Measurements from ENCODE around the gene MS4A8. TPM values are rescaled to one million over a fixed set of nuclear protein-coding genes. Genes with fewer than 3 reads are reported as not detected.

MS4A8 gene
- total and polyA plus RNA-seq, 4 donors: 0.40 to 2.8 (median 0.72) TPM; not detected in 1

DNA sequence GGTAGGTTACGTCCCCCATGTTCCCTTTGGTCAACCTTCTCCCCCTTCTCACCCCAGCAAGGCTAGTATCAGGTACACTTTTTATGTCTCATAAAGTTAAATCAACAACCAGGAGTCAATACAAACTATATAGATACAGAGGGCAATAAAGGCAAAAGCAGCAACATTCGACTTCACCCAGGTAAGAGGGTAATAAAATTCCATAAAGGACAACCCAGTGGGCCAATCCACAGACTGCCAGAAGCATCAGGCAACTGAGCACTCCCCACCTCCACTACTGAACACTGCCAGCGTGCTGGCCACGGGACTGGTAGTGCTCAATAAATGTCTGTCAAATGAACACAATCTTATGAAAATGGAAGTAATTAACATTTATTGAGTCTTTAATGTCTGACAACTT, 20.0 kb downstream of the MS4A8 start:
- no peaks in the 10 kb centered on the region for H3K9me3 ChIP-seq (ENCODE audit: control insufficient read depth, insufficient read depth, low read length)

DNA sequence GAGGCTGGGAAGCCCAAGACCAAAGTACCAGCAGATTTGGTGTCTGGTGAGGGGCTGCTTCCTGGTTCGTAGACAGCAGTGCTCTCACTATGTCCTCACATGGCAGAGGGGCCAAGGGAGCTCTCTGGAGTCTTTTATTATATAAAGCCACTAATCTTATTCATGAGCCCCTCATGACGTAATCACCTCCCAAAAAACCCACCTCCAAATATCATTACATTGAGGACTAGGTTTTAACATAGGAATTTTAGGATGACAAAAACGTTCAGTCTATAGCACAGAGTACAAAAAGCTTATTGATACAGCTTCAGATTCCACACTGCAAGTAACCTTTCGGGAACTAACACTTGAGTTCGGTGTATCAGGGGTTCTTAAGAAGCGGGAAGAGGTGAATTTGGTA, 21.0 kb downstream of the MS4A8 start:
- no peaks in the 10 kb centered on the region for H3K36me3 ChIP-seq (ENCODE audit: control insufficient read depth, insufficient read depth, low read length)
- H3K4me3 ChIP-seq (ENCODE audit: low read depth, low read length): no peak overlapping the region
- no peak overlapping the region for H3K27ac ChIP-seq (ENCODE audit: low read depth, low read length)
- no CpG with 5 or more reads among the region's 6 CpGs for WGBS (ENCODE audit: insufficient coverage)
- no peaks in the 10 kb centered on the region for H3K9me3 ChIP-seq (ENCODE audit: control insufficient read depth, insufficient read depth, low read length)
- no peaks in the 10 kb centered on the region for H3K4me1 ChIP-seq (ENCODE audit: control insufficient read depth, insufficient read depth, low read length)
- H3K27me3 ChIP-seq (ENCODE audit: control insufficient read depth, insufficient read depth, low read length): no peaks in the 10 kb centered on the region
- DNase-seq (ENCODE audit: low read depth in 4 of 6, low spot score in 6 of 6): no peak

More for the DNA sequence above, 20.0 kb downstream of the MS4A8 start:
- H3K27me3 ChIP-seq (ENCODE audit: control insufficient read depth, insufficient read depth, low read length): no peaks in the 10 kb centered on the region
- H3K4me1 ChIP-seq (ENCODE audit: control insufficient read depth, insufficient read depth, low read length): no peaks in the 10 kb centered on the region
- no peak overlapping the region for H3K27ac ChIP-seq (ENCODE audit: low read depth, low read length)
- WGBS (ENCODE audit: insufficient coverage): 76% methylated on average over 2 of the region's 4 CpGs
- H3K36me3 ChIP-seq (ENCODE audit: control insufficient read depth, insufficient read depth, low read length): no peaks in the 10 kb centered on the region
- H3K4me3 ChIP-seq (ENCODE audit: low read depth, low read length): no peak overlapping the region
- no peak for DNase-seq (ENCODE audit: low read depth in 4 of 6, low spot score in 6 of 6)

DNA sequence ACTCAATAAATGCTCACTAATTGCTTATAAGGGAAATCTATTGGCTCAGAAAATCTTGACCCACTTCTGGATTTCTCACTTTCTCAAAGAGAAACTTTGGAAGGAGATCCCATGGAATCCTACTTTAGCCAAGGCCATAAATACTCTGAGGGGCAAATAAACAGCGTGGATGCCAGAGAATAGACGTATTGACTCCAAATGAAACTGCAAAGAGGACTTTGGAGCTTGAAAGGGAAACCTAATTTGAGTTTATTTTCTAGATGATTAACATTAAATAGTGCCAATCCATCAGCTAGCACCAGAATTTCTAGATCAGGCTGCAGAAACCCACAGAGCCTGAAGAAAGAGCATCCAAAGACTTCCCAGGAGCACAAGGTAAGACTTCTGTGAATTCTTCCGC, 25.0 kb downstream of the MS4A8 start, which contains the start of gene MS4A18:
TSS of gene MS4A18 (plus strand) at position 301 of the 400 bp plus-strand sequence.
- no peaks in the 10 kb centered on the region for H3K36me3 ChIP-seq (ENCODE audit: control insufficient read depth, insufficient read depth, low read length)
- DNase-seq (ENCODE audit: low read depth in 4 of 6, low spot score in 6 of 6): no peak
- no peaks in the 10 kb centered on the region for H3K4me1 ChIP-seq (ENCODE audit: control insufficient read depth, insufficient read depth, low read length)
- WGBS (ENCODE audit: insufficient coverage): 100% methylated on average over 1 of the region's 3 CpGs
- no peaks in the 10 kb centered on the region for H3K9me3 ChIP-seq (ENCODE audit: control insufficient read depth, insufficient read depth, low read length)
- no peak within 1 kb of the TSS for H3K27ac ChIP-seq (ENCODE audit: low read depth, low read length)
- no peaks in the 10 kb centered on the region for H3K27me3 ChIP-seq (ENCODE audit: control insufficient read depth, insufficient read depth, low read length)
- no peak within 1 kb of the TSS for H3K4me3 ChIP-seq (ENCODE audit: low read depth, low read length)

DNA sequence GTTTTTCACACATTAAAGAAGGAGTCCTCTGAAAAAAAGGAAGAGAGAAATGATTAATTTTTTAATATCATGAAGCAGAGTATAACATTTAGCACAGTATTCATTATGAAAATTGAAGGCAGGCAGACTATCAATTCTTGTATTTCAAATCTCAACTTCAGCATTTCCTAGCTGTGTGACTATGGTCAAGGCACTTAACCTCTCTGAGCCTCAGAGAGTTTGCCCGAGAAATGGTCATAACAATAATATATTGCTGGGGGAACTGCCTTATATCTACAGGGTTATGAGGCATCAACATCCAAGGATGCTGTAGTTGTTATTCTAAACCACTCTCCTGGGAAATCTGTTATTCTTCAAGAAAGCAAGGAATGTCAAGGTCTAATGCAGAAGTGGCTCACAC, 26.2 kb downstream of the MS4A8 start:
- Histone ChIP-seq H3K27me3 (ENCODE audit: control insufficient read depth, insufficient read depth, low read length) (no peaks in the 10 kb centered on the region), H3K9me3 (ENCODE audit: control insufficient read depth, insufficient read depth, low read length) (no peaks in the 10 kb centered on the region), H3K4me1 (ENCODE audit: control insufficient read depth, insufficient read depth, low read length) (no peaks in the 10 kb centered on the region), H3K36me3 (ENCODE audit: control insufficient read depth, insufficient read depth, low read length) (no peaks in the 10 kb centered on the region), H3K4me3 (ENCODE audit: low read depth, low read length) (no peak overlapping the region), H3K27ac (ENCODE audit: low read depth, low read length) (no peak overlapping the region)
- DNase-seq (ENCODE audit: low read depth in 4 of 6, low spot score in 6 of 6): peak in 1 of 6 donors; percentile 21
- no CpG with 5 or more reads among the region's 1 CpG for WGBS (ENCODE audit: insufficient coverage)

DNA sequence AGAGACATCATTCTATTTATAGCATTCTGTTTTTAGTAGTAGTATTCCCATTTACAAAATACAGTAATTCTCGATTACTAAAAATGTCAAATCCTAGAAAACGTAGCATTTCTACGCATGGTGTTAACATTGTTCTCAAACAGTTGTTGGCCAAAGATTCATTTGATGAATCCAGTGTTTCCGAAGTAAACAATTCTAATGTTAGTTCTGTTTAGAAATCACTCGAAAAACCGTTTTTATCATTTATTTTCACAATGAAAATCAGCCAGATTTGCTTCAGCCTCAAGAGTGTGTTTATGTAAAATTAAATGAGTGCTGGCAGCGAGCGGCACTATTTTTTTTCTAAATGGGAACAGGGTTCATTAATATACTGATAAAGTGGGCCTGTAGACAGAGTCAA, 32.2 kb downstream of the MS4A8 start:
- no peak for DNase-seq (ENCODE audit: low read depth in 4 of 6, low spot score in 6 of 6)
- Histone ChIP-seq H3K4me3 (ENCODE audit: low read depth, low read length) (no peak overlapping the region), H3K9me3 (ENCODE audit: control insufficient read depth, insufficient read depth, low read length) (no peaks in the 10 kb centered on the region), H3K36me3 (ENCODE audit: control insufficient read depth, insufficient read depth, low read length) (no peaks in the 10 kb centered on the region), H3K4me1 (ENCODE audit: control insufficient read depth, insufficient read depth, low read length) (no peaks in the 10 kb centered on the region), H3K27ac (ENCODE audit: low read depth, low read length) (no peak overlapping the region), H3K27me3 (ENCODE audit: control insufficient read depth, insufficient read depth, low read length) (no peaks in the 10 kb centered on the region)
- 67% methylated on average over 3 of the region's 8 CpGs for WGBS (ENCODE audit: insufficient coverage)

DNA sequence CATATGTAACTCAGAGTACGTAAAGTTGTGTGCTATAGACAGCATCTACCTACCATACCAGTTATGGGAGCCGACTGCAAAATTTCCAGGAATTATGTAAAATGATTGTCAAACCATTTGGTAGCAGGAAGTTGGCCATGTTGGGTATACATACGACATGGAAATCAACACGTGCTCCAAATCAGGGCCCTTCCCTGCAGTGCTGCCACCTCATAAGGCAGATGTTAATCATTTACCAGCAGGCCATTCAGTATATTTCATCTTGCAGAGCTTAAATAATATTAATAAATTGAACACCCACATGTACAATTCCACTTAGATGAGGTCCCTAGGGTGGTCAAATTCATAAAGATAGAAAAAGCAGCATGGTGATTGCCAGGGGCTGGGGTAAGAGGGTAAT, 34.9 kb downstream of the MS4A8 start:
- WGBS (ENCODE audit: insufficient coverage): no CpG with 5 or more reads among the region's 4 CpGs
- no peaks in the 10 kb centered on the region for H3K27me3 ChIP-seq (ENCODE audit: control insufficient read depth, insufficient read depth, low read length)
- no peak for DNase-seq (ENCODE audit: low read depth in 4 of 6, low spot score in 6 of 6)
- no peak overlapping the region for H3K27ac ChIP-seq (ENCODE audit: low read depth, low read length)
- no peaks in the 10 kb centered on the region for H3K36me3 ChIP-seq (ENCODE audit: control insufficient read depth, insufficient read depth, low read length)
- no peaks in the 10 kb centered on the region for H3K9me3 ChIP-seq (ENCODE audit: control insufficient read depth, insufficient read depth, low read length)
- H3K4me1 ChIP-seq (ENCODE audit: control insufficient read depth, insufficient read depth, low read length): no peaks in the 10 kb centered on the region
- no peak overlapping the region for H3K4me3 ChIP-seq (ENCODE audit: low read depth, low read length)

DNA sequence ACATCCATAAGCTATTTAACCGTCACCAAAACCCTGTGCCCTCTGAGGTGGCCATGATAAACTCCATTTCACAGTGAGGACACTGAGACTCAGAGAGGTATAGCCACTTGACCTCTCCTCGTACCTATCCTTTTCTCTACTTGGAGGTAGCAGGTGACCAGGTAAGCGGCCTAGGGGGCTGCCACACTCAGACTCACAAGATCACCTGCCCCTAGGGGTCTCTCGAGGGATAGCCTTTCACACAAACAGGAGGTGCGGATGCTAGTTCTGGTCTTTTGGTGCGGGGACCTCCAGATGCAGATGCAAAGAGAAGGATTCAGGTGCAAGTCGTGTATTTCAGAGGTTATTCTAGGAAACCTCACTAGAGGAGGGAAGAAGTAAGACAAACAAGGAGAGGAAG, 39.7 kb downstream of the MS4A8 start:
- WGBS (ENCODE audit: insufficient coverage): 78% methylated on average over 6 of the region's 7 CpGs
- Histone ChIP-seq H3K9me3 (ENCODE audit: control insufficient read depth, insufficient read depth, low read length) (no peaks in the 10 kb centered on the region), H3K36me3 (ENCODE audit: control insufficient read depth, insufficient read depth, low read length) (no peaks in the 10 kb centered on the region), H3K4me1 (ENCODE audit: control insufficient read depth, insufficient read depth, low read length) (no peaks in the 10 kb centered on the region), H3K27me3 (ENCODE audit: control insufficient read depth, insufficient read depth, low read length) (no peaks in the 10 kb centered on the region), H3K4me3 (ENCODE audit: low read depth, low read length) (no peak overlapping the region), H3K27ac (ENCODE audit: low read depth, low read length) (no peak overlapping the region)
- DNase-seq (ENCODE audit: low read depth in 4 of 6, low spot score in 6 of 6): no peak

DNA sequence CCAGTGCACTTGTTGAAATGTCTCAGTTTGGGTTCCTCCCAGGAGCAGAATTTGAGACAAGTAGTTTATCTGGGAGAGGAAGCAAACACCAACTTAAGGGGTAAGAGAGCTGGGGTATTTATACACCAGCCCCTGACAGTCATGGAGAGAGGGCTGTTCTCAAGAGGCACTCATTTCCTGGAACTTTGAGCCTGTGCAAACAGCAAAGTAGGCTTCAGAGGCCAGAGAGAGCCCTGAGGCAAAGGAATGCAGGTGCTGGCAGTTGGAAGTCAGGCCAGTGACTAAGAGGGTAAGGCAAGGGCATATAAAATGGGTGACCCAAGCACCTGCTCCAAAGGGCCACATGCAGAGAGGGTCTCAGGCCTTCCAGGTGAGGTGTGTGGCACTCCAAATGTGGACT, 41.2 kb downstream of the MS4A8 start:
- H3K36me3 ChIP-seq (ENCODE audit: control insufficient read depth, insufficient read depth, low read length): no peaks in the 10 kb centered on the region
- H3K27ac ChIP-seq (ENCODE audit: low read depth, low read length): no peak overlapping the region
- no peaks in the 10 kb centered on the region for H3K27me3 ChIP-seq (ENCODE audit: control insufficient read depth, insufficient read depth, low read length)
- no peak overlapping the region for H3K4me3 ChIP-seq (ENCODE audit: low read depth, low read length)
- DNase-seq (ENCODE audit: low read depth in 4 of 6, low spot score in 6 of 6): no peak
- no peaks in the 10 kb centered on the region for H3K9me3 ChIP-seq (ENCODE audit: control insufficient read depth, insufficient read depth, low read length)
- no peaks in the 10 kb centered on the region for H3K4me1 ChIP-seq (ENCODE audit: control insufficient read depth, insufficient read depth, low read length)

DNA sequence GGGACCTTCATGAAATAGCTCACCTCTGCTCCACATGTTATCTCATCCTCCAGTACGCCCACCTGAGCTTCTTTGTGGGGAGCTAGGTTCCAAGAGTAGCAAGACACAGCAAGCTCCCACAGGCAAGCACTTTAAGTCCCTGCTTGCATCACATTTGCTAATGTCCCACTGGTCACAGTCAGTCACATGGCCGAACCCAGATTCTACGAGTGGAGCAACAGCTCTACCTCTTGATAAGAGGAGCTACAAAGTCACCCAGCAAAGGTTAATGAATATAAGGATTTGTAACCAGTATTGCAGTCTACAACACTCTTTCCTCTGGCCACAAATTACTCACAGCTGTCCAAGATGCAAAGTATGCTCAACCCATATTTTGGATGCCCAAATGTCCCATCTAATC, 42.0 kb downstream of the MS4A8 start:
- no peaks in the 10 kb centered on the region for H3K36me3 ChIP-seq (ENCODE audit: control insufficient read depth, insufficient read depth, low read length)
- H3K27me3 ChIP-seq (ENCODE audit: control insufficient read depth, insufficient read depth, low read length): no peaks in the 10 kb centered on the region
- no peaks in the 10 kb centered on the region for H3K9me3 ChIP-seq (ENCODE audit: control insufficient read depth, insufficient read depth, low read length)
- no peak overlapping the region for H3K4me3 ChIP-seq (ENCODE audit: low read depth, low read length)
- no peaks in the 10 kb centered on the region for H3K4me1 ChIP-seq (ENCODE audit: control insufficient read depth, insufficient read depth, low read length)
- H3K27ac ChIP-seq (ENCODE audit: low read depth, low read length): no peak overlapping the region
- DNase-seq (ENCODE audit: low read depth in 4 of 6, low spot score in 6 of 6): no peak
- 71% methylated on average over 1 of the region's 3 CpGs for WGBS (ENCODE audit: insufficient coverage)

DNA sequence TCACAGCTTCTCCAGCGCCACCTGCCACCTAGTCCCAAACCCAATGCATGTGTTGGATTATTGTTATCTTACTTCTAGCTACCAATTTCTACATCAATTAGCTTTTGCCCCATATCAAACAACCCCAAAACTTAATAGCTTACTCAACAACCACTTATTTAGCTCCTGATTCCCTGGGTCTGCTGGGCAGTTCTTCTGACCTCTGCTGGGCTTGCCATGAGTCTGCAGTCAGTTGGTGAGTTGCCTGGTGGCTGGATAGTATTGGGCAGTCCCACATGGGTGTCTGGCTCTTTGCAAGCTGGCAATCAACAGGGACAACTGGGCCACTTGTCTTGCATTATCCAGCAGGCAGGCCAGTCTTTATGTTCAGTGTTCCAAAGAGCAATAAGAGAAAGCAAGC, 43.6 kb downstream of the MS4A8 start:
- WGBS (ENCODE audit: insufficient coverage): no CpG with 5 or more reads among the region's 1 CpG
- no peaks in the 10 kb centered on the region for H3K4me1 ChIP-seq (ENCODE audit: control insufficient read depth, insufficient read depth, low read length)
- H3K4me3 ChIP-seq (ENCODE audit: low read depth, low read length): no peak overlapping the region
- H3K27ac ChIP-seq (ENCODE audit: low read depth, low read length): no peak overlapping the region
- no peaks in the 10 kb centered on the region for H3K36me3 ChIP-seq (ENCODE audit: control insufficient read depth, insufficient read depth, low read length)
- H3K9me3 ChIP-seq (ENCODE audit: control insufficient read depth, insufficient read depth, low read length): no peaks in the 10 kb centered on the region
- no peaks in the 10 kb centered on the region for H3K27me3 ChIP-seq (ENCODE audit: control insufficient read depth, insufficient read depth, low read length)
- DNase-seq (ENCODE audit: low read depth in 4 of 6, low spot score in 6 of 6): no peak
